SU-DHL-6 (cell line): ENCODE results near the gene EPHB3.

Source experiments
- H2AFZ ChIP-seq: fragments of 200-600 bp; sonication (generic); 2 replicates; pipeline ENCODE4 v1.6.1; 2014; ENCODE audit warnings: low read depth, mild to moderate bottlenecking, moderate library complexity, mixed read lengths, antibody characterized with exemption, low read length; ENCODE audit not compliant: severe bottlenecking
- H3F3A ChIP-seq: fragments of 200-600 bp; shearing (Covaris generic); 2 replicates; pipeline ENCODE4 v1.6.0; 2016; ENCODE audit warnings: antibody characterized with exemption, mild to moderate bottlenecking; ENCODE audit not compliant: insufficient read depth
- H3K27ac ChIP-seq: fragments of 200-600 bp; sonication (generic); 2 replicates; pipeline ENCODE4 v1.5.1; 2016; ENCODE audit warnings: low read depth, mild to moderate bottlenecking, low read length, moderate library complexity, mixed read lengths
- H3K27me3 ChIP-seq: fragments of 200-600 bp; sonication (generic), shearing (Covaris generic); 2 replicates; pipeline ENCODE4 v1.6.0; 2014; ENCODE audit warnings: mild to moderate bottlenecking, low read length
- H3K36me3 ChIP-seq: fragments of 200-600 bp; sonication (generic); 2 replicates; pipeline ENCODE4 v1.6.1; 2014; ENCODE audit warnings: mild to moderate bottlenecking, low read length, mixed read lengths
- H3K4me2 ChIP-seq: fragments of 300-600, 200-600 bp; shearing (Covaris generic), sonication (generic); 2 replicates; pipeline ENCODE4 v1.6.0; 2014; ENCODE audit warnings: low read length, low read depth, mild to moderate bottlenecking; ENCODE audit not compliant: poor library complexity, severe bottlenecking
- H3K4me3 ChIP-seq: fragments of 200-600 bp; sonication (generic); 2 replicates; pipeline ENCODE4 v1.5.1; 2014; ENCODE audit warnings: antibody characterized with exemption, low read length, mild to moderate bottlenecking, mixed read lengths; ENCODE audit not compliant: insufficient read depth, poor library complexity, severe bottlenecking
- H3K79me2 ChIP-seq: fragments of 200-600 bp; sonication (generic); 2 replicates; pipeline ENCODE4 v1.6.1; 2014; ENCODE audit warnings: mild to moderate bottlenecking, low read length, moderate library complexity; ENCODE audit not compliant: insufficient read depth
- H3K9ac ChIP-seq: fragments of 200-600 bp; sonication (generic); 2 replicates; pipeline ENCODE4 v1.7.0; 2014; ENCODE audit warnings: mild to moderate bottlenecking, low read length
- H3K9me2 ChIP-seq: fragments of 200-600 bp; sonication (generic); replicated peaks from 2 replicates; pipeline ENCODE4 v1.6.1; 2014; ENCODE audit warnings: low read length; ENCODE audit not compliant: insufficient read depth
- H3K9me3 ChIP-seq: fragments of 200-600 bp; sonication (generic); 2 replicates; pipeline ENCODE4 v1.6.1; 2014; ENCODE audit warnings: low read length, mixed read lengths; ENCODE audit not compliant: insufficient read depth
- H4K20me1 ChIP-seq: fragments of 200-600 bp; sonication (generic); 2 replicates; pipeline ENCODE4 v1.6.1; 2014; ENCODE audit warnings: low read depth, mild to moderate bottlenecking, antibody characterized with exemption, low read length, moderate library complexity, mixed read lengths
- EZH2phosphoT487 ChIP-seq: fragments of 200-600 bp; sonication (generic), shearing (Covaris generic); conservative IDR thresholded peaks from 2 replicates; pipeline ENCODE4 v1.6.1; 2018; ENCODE audit warnings: mild to moderate bottlenecking, antibody characterized with exemption, low read length, moderate library complexity, mixed read lengths
- TF ChIP-seq, protein P1 (sequence below): fragments of 200-600 bp; sonication (generic); IDR thresholded peaks from one replicate; pipeline ENCODE4 v1.5.1; 2017; ENCODE audit warnings: antibody characterized with exemption, mild to moderate bottlenecking, low read length, moderate library complexity; ENCODE audit not compliant: insufficient read depth, poor library complexity, severe bottlenecking

EPHB3 gene

DNA sequence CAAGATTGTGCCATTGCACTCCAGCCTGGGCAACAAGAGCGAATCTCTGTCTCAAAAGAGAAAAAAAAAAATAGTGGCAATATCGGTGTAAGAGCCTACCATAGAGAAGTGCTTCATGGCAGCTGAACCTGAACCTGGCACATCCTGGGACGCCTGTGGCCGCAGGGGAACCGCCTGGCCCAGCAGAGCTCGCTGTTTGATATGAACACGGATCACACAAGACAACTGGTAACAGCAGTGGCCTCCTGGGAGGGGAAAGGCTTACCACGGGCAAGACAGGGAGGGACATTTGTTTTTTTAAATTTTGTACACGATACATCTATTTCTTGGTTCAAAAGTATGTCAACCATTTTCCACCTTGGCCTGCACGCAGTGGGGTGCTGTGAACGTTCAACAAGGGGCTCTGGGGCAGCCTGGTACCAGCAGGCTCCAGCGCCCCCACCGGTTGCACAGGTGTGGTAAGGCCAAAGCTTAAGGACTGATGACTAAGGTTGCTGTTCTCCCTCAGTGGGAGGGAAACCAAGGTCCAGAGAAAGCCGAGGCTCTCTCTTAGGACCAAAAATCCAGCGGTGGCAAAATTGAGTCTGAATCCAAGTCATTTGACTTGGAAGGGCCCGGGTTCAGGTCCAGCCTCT is 21.7 kb upstream of the EPHB3 start:
- no peaks in the 10 kb centered on the region for H3K9me2 ChIP-seq
- no peak for TF ChIP-seq EZH2phosphoT487
- TF ChIP-seq, protein P1, sequence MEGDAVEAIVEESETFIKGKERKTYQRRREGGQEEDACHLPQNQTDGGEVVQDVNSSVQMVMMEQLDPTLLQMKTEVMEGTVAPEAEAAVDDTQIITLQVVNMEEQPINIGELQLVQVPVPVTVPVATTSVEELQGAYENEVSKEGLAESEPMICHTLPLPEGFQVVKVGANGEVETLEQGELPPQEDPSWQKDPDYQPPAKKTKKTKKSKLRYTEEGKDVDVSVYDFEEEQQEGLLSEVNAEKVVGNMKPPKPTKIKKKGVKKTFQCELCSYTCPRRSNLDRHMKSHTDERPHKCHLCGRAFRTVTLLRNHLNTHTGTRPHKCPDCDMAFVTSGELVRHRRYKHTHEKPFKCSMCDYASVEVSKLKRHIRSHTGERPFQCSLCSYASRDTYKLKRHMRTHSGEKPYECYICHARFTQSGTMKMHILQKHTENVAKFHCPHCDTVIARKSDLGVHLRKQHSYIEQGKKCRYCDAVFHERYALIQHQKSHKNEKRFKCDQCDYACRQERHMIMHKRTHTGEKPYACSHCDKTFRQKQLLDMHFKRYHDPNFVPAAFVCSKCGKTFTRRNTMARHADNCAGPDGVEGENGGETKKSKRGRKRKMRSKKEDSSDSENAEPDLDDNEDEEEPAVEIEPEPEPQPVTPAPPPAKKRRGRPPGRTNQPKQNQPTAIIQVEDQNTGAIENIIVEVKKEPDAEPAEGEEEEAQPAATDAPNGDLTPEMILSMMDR = no peak
- H3K27me3 ChIP-seq = no peaks in the 10 kb centered on the region

DNA sequence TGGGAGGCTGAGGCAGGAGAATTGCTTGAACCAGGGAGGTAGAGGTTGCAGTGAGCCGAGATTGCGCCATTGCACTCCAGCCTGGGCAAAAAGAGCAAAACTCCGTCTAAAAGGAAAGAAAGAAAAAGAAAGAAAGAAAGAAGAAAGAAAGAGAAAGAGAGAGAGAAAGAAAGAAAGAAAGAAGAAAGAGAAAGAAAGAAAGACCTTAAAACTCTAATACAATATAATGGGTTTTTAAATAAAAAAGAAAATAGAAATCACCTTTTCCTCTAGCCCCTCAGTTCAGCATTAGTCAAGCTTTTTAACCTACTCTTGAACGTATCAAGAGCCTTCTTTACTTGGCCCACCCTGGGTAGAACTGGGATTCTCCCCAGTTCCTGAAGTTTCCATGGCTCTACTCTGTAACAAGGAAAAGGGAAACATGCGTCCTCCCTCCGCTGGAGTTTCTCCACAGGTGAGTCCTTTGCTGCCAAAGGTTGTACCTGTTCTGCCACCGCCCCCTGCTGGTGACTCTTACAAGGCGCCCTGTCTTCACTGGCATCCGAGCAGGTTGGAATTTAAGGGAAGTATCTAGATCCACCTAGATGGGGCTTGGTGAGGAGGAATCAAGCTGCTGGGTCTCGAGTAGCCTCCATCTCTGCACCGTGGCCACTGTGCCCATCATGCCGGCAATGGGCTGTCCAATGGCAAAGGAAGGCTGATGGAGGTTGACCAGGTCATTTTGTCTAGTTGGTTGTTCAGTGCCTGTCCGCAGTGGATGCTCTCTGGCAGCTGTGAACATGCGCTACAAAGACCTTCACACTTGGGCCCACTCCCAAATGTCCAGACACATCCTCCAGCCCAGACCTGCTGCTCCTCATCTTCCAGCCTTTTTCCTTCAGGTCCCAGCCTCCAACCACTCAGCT is 20.6 kb upstream of the EPHB3 start:
- no peaks in the 10 kb centered on the region for H3K36me3 ChIP-seq
- no peaks in the 10 kb centered on the region for H3K79me2 ChIP-seq
- no peaks in the 10 kb centered on the region for H3F3A ChIP-seq
- no peak overlapping the region for H3K9ac ChIP-seq
- no peaks in the 10 kb centered on the region for H3K27me3 ChIP-seq
- H3K27ac ChIP-seq = no peak overlapping the region
- no peak overlapping the region for H2AFZ ChIP-seq
- H3K9me3 ChIP-seq = no peaks in the 10 kb centered on the region
- H3K9me2 ChIP-seq = no peaks in the 10 kb centered on the region
- H3K4me2 ChIP-seq = no peak overlapping the region
- H4K20me1 ChIP-seq = no peaks in the 10 kb centered on the region
- no peak overlapping the region for H3K4me3 ChIP-seq
- no peak for TF ChIP-seq EZH2phosphoT487
- TF ChIP-seq, protein P1 = peak; percentile 94

More for the DNA sequence above, 21.7 kb upstream of the EPHB3 start:
- H4K20me1 ChIP-seq = no peaks in the 10 kb centered on the region
- H3K4me3 ChIP-seq = no peak overlapping the region
- H3F3A ChIP-seq = no peaks in the 10 kb centered on the region
- H2AFZ ChIP-seq = no peak overlapping the region
- H3K9me3 ChIP-seq = no peaks in the 10 kb centered on the region
- no peak overlapping the region for H3K9ac ChIP-seq
- H3K27ac ChIP-seq = no peak overlapping the region
- no peak overlapping the region for H3K4me2 ChIP-seq
- no peaks in the 10 kb centered on the region for H3K36me3 ChIP-seq
- H3K79me2 ChIP-seq = no peaks in the 10 kb centered on the region

GRCh38 chr3:184541886-184542562 is 19.6 kb upstream of the EPHB3 start:
- no peaks in the 10 kb centered on the region for H3K9me2 ChIP-seq
- H3F3A ChIP-seq = no peaks in the 10 kb centered on the region
- TF ChIP-seq EZH2phosphoT487 = no peak
- TF ChIP-seq, protein P1 = no peak
- no peaks in the 10 kb centered on the region for H4K20me1 ChIP-seq
- H3K9me3 ChIP-seq = no peaks in the 10 kb centered on the region
- H2AFZ ChIP-seq = no peak overlapping the region
- no peak overlapping the region for H3K4me2 ChIP-seq
- no peaks in the 10 kb centered on the region for H3K27me3 ChIP-seq
- H3K27ac ChIP-seq = no peak overlapping the region
- H3K36me3 ChIP-seq = no peaks in the 10 kb centered on the region
- no peaks in the 10 kb centered on the region for H3K79me2 ChIP-seq
- H3K9ac ChIP-seq = no peak overlapping the region
- no peak overlapping the region for H3K4me3 ChIP-seq
